Peyer's patch (tissue), 4 donors: Measurements from ENCODE around the gene LDB1.

Experiments
- POLR2A ChIP-seq, 2 donors: fragments of 450-650 bp; IDR thresholded peaks; one replicate each; pipeline ENCODE4 v1.5.1; 2017; ENCODE audit warnings: antibody characterized with exemption in 2 of 2, mild to moderate bottlenecking in 2 of 2, moderate library complexity in 2 of 2
- TF ChIP-seq, protein P1 (sequence below), 6 experiments: fragments of 450-650 bp in 4 of 6; fragments of 200-600 bp in 2 of 6; sonication (generic) in 1 of 6; IDR thresholded peaks; one replicate each; pipeline ENCODE4 v1.5.1; 2017 to 2019; ENCODE audit warnings: antibody characterized with exemption in 6 of 6, mild to moderate bottlenecking in 3 of 6, moderate library complexity in 1 of 6

DNA sequence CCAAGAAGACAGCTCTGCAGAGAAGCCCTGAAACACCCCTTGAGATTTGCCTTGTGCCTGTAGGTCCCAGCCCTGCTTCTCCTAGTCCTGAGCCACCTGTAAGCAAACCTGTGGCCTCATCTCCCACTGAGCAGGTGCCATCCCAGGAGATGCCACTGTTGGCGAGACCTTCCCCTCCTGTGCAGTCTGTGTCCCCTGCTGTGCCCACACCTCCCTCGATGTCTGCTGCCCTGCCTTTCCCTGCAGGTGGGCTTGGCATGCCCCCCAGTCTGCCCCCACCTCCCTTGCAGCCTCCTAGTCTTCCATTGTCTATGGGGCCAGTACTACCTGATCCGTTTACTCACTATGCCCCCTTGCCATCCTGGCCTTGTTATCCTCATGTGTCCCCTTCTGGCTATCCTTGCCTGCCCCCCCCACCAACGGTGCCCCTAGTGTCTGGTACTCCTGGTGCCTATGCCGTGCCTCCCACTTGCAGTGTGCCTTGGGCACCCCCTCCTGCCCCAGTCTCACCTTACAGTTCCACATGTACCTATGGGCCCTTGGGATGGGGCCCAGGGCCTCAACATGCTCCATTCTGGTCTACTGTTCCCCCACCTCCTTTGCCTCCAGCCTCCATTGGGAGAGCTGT is 20.9 kb upstream of the LDB1 start:
- TF ChIP-seq POLR2A (IDR thresholded peaks at IDR 0.05): no peak
- TF ChIP-seq, protein P1, sequence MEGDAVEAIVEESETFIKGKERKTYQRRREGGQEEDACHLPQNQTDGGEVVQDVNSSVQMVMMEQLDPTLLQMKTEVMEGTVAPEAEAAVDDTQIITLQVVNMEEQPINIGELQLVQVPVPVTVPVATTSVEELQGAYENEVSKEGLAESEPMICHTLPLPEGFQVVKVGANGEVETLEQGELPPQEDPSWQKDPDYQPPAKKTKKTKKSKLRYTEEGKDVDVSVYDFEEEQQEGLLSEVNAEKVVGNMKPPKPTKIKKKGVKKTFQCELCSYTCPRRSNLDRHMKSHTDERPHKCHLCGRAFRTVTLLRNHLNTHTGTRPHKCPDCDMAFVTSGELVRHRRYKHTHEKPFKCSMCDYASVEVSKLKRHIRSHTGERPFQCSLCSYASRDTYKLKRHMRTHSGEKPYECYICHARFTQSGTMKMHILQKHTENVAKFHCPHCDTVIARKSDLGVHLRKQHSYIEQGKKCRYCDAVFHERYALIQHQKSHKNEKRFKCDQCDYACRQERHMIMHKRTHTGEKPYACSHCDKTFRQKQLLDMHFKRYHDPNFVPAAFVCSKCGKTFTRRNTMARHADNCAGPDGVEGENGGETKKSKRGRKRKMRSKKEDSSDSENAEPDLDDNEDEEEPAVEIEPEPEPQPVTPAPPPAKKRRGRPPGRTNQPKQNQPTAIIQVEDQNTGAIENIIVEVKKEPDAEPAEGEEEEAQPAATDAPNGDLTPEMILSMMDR (IDR thresholded peaks at IDR 0.05): no peak
